Measurements from ENCODE around the gene OR4E1.

- TF ChIP-seq CTCF (IDR thresholded peaks at IDR 0.05) (peak; percentile 38 to 72 (median 57)), EP300 (IDR thresholded peaks at IDR 0.05) (no peak), POLR2A (IDR thresholded peaks at IDR 0.05; ENCODE audit: low read depth) (no peak)
These were observed 37.8 kb upstream of the OR4E1 start for GRCh38 chr14:21711360-21711961.
